AG04450 (cell line): ENCODE results near the gene RAMACL. TPM values are rescaled to one million over a fixed set of nuclear protein-coding genes. Genes with fewer than 3 reads are reported as not detected.

Experiments
- CTCF ChIA-PET: fragments of 300-600, 350-600 bp; formaldehyde crosslinking; extraction: SDS; loops from one replicate; lab custom pipeline; 2022; ENCODE audit warnings: antibody characterized with exemption, inconsistent platforms; lab: Charles Lee
- POLR2A ChIA-PET: fragments of 350-600 bp; formaldehyde crosslinking; extraction: SDS; loops from one replicate; lab custom pipeline; 2021; ENCODE audit warnings: antibody characterized with exemption, inconsistent platforms; lab: Yijun Ruan, JAX
- DNase-seq: peaks from one replicate; pipeline ENCODE4 v3.0.0-alpha.2; 2011; ENCODE audit warnings: low read depth, low spot score
- H3K27ac ChIP-seq: one replicate; pipeline ENCODE4 v1.5.1; 2012; ENCODE audit warnings: low read depth, low read length, control low read depth
- H3K27me3 ChIP-seq: one replicate; pipeline ENCODE4 v1.6.0; 2012; ENCODE audit warnings: low read length; ENCODE audit not compliant: control insufficient read depth, insufficient read depth
- H3K4me3 ChIP-seq: 2 replicates; pipeline ENCODE4 v1.5.1; 2011; ENCODE audit warnings: mild to moderate bottlenecking, low read depth, low read length, control low read depth
- H3K9me3 ChIP-seq: 2 replicates; pipeline ENCODE4 v1.5.1; 2012; ENCODE audit warnings: low read length; ENCODE audit not compliant: control insufficient read depth, insufficient read depth
- polyA plus RNA-seq: library from polyadenylated mRNA; depleted of rRNA; stranded (reverse); fragments of >200 nt; gene quantifications from 2 replicates; pipeline ENCODE4 v1.2.3, GENCODE V29; 2011
- TF ChIP-seq, protein P1 (sequence below): IDR thresholded peaks from 2 replicates; pipeline ENCODE4 v1.5.1; 2011; ENCODE audit warnings: low read depth, low read length, control low read depth, inconsistent platforms

Gene RAMACL
- polyA plus RNA-seq, 1 experiment = 0.77 TPM

DNA sequence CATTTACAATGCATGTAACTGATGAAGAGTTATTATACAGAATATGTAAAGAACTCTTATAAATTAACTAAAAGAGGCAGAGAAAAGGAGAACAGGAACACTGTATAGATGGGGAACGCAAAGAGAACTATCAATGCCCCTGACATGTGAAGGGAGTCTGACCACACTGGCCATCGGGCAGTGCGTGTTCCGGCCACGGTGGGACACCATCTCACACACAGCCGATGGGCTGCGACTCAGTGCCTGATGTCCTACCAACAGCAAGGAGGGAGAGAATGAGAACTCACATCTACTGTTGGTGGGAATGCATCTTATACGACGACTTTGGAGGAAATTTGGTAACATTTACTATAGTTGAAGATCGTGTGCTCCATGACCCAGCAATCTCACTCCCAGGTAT lies 15.5 kb upstream of the RAMACL start:
- Histone ChIP-seq H3K27ac (no peak overlapping the region), H3K4me3 (no peak overlapping the region), H3K27me3 (no peaks in the 10 kb centered on the region), H3K9me3 (peaks cover 13% of the 10 kb centered on the region)
- ChIA-PET POLR2A (no interaction called here), CTCF (no interaction called here)
- TF ChIP-seq, protein P1, sequence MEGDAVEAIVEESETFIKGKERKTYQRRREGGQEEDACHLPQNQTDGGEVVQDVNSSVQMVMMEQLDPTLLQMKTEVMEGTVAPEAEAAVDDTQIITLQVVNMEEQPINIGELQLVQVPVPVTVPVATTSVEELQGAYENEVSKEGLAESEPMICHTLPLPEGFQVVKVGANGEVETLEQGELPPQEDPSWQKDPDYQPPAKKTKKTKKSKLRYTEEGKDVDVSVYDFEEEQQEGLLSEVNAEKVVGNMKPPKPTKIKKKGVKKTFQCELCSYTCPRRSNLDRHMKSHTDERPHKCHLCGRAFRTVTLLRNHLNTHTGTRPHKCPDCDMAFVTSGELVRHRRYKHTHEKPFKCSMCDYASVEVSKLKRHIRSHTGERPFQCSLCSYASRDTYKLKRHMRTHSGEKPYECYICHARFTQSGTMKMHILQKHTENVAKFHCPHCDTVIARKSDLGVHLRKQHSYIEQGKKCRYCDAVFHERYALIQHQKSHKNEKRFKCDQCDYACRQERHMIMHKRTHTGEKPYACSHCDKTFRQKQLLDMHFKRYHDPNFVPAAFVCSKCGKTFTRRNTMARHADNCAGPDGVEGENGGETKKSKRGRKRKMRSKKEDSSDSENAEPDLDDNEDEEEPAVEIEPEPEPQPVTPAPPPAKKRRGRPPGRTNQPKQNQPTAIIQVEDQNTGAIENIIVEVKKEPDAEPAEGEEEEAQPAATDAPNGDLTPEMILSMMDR = no peak
- DNase-seq = no peak

DNA sequence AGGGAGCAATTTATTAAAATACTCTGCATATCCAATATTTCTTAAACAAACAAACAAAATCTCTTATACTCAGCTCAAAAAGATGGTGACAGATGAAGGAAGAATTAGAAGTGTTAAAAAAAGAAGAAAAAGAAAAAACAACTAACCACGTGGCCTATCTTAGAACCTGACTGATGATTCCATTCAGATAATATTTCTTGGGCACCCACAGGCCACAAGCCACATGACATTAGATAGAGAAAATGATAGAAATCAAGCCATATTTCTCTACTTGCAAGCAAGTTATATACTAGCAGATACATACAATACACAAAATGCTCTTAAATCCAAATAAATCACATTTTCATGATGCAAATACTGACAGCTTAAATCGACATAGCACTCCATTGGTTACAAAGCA lies 14.5 kb upstream of the RAMACL start:
- Histone ChIP-seq H3K9me3 (peaks cover 13% of the 10 kb centered on the region), H3K4me3 (no peak overlapping the region), H3K27ac (no peak overlapping the region), H3K27me3 (no peaks in the 10 kb centered on the region)
- DNase-seq = no peak
- ChIA-PET POLR2A (no interaction called here), CTCF (no interaction called here)
- TF ChIP-seq, protein P1 = no peak

DNA sequence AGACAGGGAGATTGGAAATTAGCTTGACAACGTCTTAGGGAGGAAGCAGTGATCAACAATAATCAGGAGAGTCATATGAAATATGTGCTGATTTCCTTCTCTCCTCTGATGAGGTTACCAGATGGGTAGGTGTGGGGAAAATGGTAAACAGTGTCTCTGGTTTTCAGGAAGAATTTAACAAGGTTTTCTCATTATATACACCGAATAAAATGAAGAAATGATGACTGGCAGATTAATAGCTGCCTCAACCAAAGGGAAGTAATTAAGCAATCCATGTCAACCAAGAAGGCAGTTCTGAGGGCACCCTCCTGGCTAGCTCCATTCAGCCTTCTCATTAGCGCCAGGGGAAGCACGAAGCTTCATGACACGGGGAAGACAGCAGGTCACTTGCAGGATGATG lies 12.7 kb upstream of the RAMACL start:
- H3K27ac ChIP-seq = peak overlapping the region; percentile 99
- CTCF ChIA-PET = no interaction called here
- POLR2A ChIA-PET = interaction anchor here (1.8 kb wide), 1 partner anchor 28 kb away, joined by 8 read pairs; the partner anchor contains the start of gene RPS6KA2
- no peak overlapping the region for H3K4me3 ChIP-seq
- H3K27me3 ChIP-seq = no peaks in the 10 kb centered on the region
- peaks cover 13% of the 10 kb centered on the region for H3K9me3 ChIP-seq
- TF ChIP-seq, protein P1 = no peak
- DNase-seq = no peak

DNA sequence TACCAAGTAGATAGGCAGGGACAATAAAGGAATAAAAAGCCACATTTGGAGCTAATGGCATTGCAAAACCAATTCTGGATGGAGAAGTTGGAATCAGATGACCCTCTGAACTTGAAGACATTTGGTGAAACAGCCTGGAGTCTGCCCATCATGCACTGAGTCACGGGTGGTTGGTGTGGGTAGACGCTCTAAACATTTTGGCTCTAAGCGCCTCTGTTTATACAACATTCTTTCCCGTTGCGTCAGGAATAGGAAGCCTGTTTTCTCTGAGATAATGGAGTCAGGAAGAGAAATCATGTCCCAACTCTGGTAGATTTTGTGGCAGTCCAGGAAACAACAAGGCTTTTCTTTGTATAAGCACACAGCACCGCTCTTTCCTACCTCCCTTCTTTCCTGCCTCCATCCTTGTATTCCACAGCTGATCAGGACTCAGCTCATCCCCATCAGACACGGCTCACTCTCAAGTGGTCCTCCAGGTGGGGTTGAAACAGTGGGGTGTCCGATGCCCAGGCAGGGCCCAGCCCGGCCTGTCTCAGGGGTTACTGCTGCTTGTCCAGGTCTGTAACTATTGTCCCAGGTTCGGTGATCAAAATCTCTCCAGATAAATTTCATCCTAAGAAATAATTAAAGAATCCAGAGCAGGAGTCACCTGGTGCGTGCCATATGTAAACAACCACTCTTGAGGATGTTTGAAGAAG lies 12.1 kb upstream of the RAMACL start:
- Histone ChIP-seq H3K9me3 (peaks cover 13% of the 10 kb centered on the region), H3K27ac (peak overlapping the region; percentile 99), H3K27me3 (no peaks in the 10 kb centered on the region), H3K4me3 (no peak overlapping the region)
- ChIA-PET CTCF (no interaction called here), POLR2A (interaction anchor here (1.8 kb wide), 1 partner anchor 28 kb away, joined by 8 read pairs; the partner anchor contains the start of gene RPS6KA2)
- peak; percentile 81 for DNase-seq
- TF ChIP-seq, protein P1 = no peak

DNA sequence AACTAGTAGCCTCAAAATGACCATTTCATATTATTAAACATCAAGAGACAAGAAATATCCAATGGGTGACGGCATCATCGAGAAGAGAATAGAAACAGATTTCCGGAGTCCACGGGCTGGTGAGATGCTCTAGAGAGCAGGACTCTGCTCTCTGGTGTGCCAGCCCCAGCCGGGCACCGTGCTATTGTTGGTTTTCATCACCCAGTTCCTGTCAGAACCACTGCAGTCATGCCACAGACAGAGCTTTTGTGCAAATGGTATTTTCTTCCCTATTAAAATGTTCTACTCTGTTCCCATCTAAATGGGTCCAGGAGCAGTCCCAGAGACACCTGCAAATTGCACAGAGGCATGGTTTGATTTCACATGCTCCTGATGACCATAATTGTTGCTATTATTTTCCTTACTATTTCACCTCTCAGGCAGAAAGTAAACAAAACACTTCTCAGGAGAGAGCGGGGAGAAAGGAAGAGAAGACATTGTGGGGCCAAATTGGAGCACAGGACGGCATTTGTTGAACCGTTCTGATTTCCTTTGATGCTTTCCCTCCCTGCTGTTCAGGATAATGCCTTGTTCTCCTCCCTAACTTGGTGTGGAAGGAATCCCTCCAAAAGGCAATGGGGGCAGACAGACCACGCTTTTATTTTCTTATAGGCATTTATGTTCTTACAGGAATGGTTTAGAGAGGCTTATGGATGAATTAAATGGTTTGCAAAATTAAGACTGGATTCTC lies 11.4 kb upstream of the RAMACL start:
- peak overlapping the region; percentile 72 for H3K27ac ChIP-seq
- no peak for DNase-seq
- peaks cover 8% of the 10 kb centered on the region for H3K9me3 ChIP-seq
- CTCF ChIA-PET = no interaction called here
- TF ChIP-seq, protein P1 = no peak
- H3K4me3 ChIP-seq = no peak overlapping the region
- POLR2A ChIA-PET = interaction anchor here (1.8 kb wide), 1 partner anchor 29 kb away, joined by 8 read pairs; the partner anchor contains the start of gene RPS6KA2
- H3K27me3 ChIP-seq = no peaks in the 10 kb centered on the region
